Ovary (tissue), 3 donors: ENCODE results near the gene UBE2QL1.

Experiments used
- CTCF ChIP-seq, 3 donors: fragments of 450-650 bp in 2 of 3; fragments of 200-600 bp in 1 of 3; IDR thresholded peaks; one replicate each; pipeline versions ENCODE4 v1.5.1 to v1.8.0; 2016 to 2022; ENCODE audit warnings: antibody characterized with exemption in 3 of 3, mild to moderate bottlenecking in 1 of 3
- EP300 ChIP-seq: sonication (generic); formaldehyde crosslinking; IDR thresholded peaks from one replicate; pipeline ENCODE4 v1.6.1; 2017; ENCODE audit warnings: antibody characterized with exemption
- POLR2A ChIP-seq: fragments of 450-650 bp; IDR thresholded peaks from one replicate; pipeline ENCODE4 v1.6.1; 2017; ENCODE audit warnings: antibody characterized with exemption, mild to moderate bottlenecking, moderate library complexity
- donor health status: DM: no; HTN: no; CAD: no.

GRCh38 chr5:6430418-6431028 lies 18.1 kb upstream of the UBE2QL1 start:
- TF ChIP-seq CTCF (IDR thresholded peaks at IDR 0.05) (no peak), POLR2A (no peak), EP300 (no peak)
